Uterus (tissue), 4 donors: ENCODE data around the gene PNMA8C. TPM values are rescaled to one million over a fixed set of nuclear protein-coding genes. Genes with fewer than 3 reads are reported as not detected.

Source experiments
- DNase-seq, 2 donors: peaks; one replicate each; pipeline ENCODE4 v3.0.0-alpha.2; 2019 to 2020
- H3K27ac ChIP-seq, 2 donors: fragments of 200-600 bp; sonication (generic); 1 replicate in 1 of 2; 2 replicates in 1 of 2; pipeline ENCODE4 v1.5.1; 2016 to 2018
- H3K27me3 ChIP-seq, 2 donors: fragments of 200-600 bp; sonication (generic); one replicate each; pipeline ENCODE4 v1.5.1; 2018 to 2019; ENCODE audit warnings: control low read depth in 1 of 2
- H3K36me3 ChIP-seq, 2 donors: fragments of 200-600 bp; sonication (generic); one replicate each; pipeline ENCODE4 v1.5.1; 2019; ENCODE audit warnings: control low read depth in 1 of 2
- H3K4me1 ChIP-seq, 2 donors: fragments of 200-600 bp; sonication (generic); one replicate each; pipeline ENCODE4 v1.5.1; 2018 to 2019; ENCODE audit warnings: control low read depth in 1 of 2
- H3K4me3 ChIP-seq, 2 donors: fragments of 200-600 bp; sonication (generic); 1 replicate in 1 of 2; 2 replicates in 1 of 2; pipeline ENCODE4 v1.5.1; 2018 to 2019; ENCODE audit warnings: mild to moderate bottlenecking in 1 of 2
- H3K9me3 ChIP-seq, 2 donors: fragments of 200-600 bp; sonication (generic); one replicate each; pipeline ENCODE4 v1.5.1; 2019; ENCODE audit warnings: control low read depth in 1 of 2
- CTCF ChIP-seq, 4 experiments: fragments of 200-600 bp in 2 of 4; fragments of 450-650 bp in 2 of 4; sonication (generic) in 2 of 4; IDR thresholded peaks; one replicate each; pipeline ENCODE4 v1.5.1; 2016 to 2019; ENCODE audit warnings: antibody characterized with exemption in 4 of 4, mild to moderate bottlenecking in 2 of 4, moderate library complexity in 1 of 4
- POLR2A ChIP-seq, 2 donors: fragments of 450-650 bp; IDR thresholded peaks; one replicate each; pipeline ENCODE4 v1.6.1; 2016; ENCODE audit warnings: antibody characterized with exemption in 2 of 2, mild to moderate bottlenecking in 1 of 2, moderate library complexity in 1 of 2
- intact Hi-C: fragments of 100-400 bp; cut with DNase I; formaldehyde crosslinking; loops from one replicate; pipeline ENCODE4 v1.15.1; 2023; ENCODE audit warnings: low total_unique reads
- total RNA-seq, 4 donors: library from RNA; depleted of rRNA in 3 of 4; stranded (reverse); fragments of >200 nt in 3 of 4; gene quantifications; one replicate each; pipeline versions ENCODE4 v1.1.0 to v1.2.4, GENCODE V29; 2014 to 2023
- donor health status: DM: yes; HTN: yes; CAD: no.

PNMA8C gene
- total RNA-seq, 4 donors from 2014 or later: under 0.01 to 3.7 (median 0.73) TPM; not detected in 1

- intact Hi-C loops: no loop called here
These were observed 42.6 kb downstream of the PNMA8C start for GRCh38 chr19:46386151-46386550.

GRCh38 chr19:46385636-46386035 lies 43.1 kb downstream of the PNMA8C start:
- H3K4me3 ChIP-seq: no peak overlapping the region
- no peaks in the 10 kb centered on the region for H3K9me3 ChIP-seq
- no peaks in the 10 kb centered on the region for H3K4me1 ChIP-seq
- TF ChIP-seq POLR2A (IDR thresholded peaks at IDR 0.05) (no peak), CTCF (IDR thresholded peaks at IDR 0.05) (no peak)
- no peaks in the 10 kb centered on the region for H3K27me3 ChIP-seq
- H3K27ac ChIP-seq: no peak overlapping the region
- H3K36me3 ChIP-seq: no peaks in the 10 kb centered on the region
- intact Hi-C loops: no loop called here
- DNase-seq: no peak

More at GRCh38 chr19:46386151-46386550, 42.6 kb downstream of the PNMA8C start:
- DNase-seq: no peak
- H3K27ac ChIP-seq: no peak overlapping the region
- H3K4me3 ChIP-seq: no peak overlapping the region
- TF ChIP-seq POLR2A (IDR thresholded peaks at IDR 0.05) (no peak), CTCF (IDR thresholded peaks at IDR 0.05) (no peak)
- H3K9me3 ChIP-seq: no peaks in the 10 kb centered on the region
- no peaks in the 10 kb centered on the region for H3K27me3 ChIP-seq
- H3K36me3 ChIP-seq: no peaks in the 10 kb centered on the region
- H3K4me1 ChIP-seq: no peaks in the 10 kb centered on the region

GRCh38 chr19:46384396-46384795 lies 44.3 kb downstream of the PNMA8C start:
- no peak for DNase-seq
- no peak overlapping the region for H3K4me3 ChIP-seq
- no peaks in the 10 kb centered on the region for H3K9me3 ChIP-seq
- TF ChIP-seq CTCF (IDR thresholded peaks at IDR 0.05): no peak
- TF ChIP-seq POLR2A (IDR thresholded peaks at IDR 0.05): no peak
- H3K4me1 ChIP-seq: no peaks in the 10 kb centered on the region
- intact Hi-C loops: no loop called here
- no peak overlapping the region for H3K27ac ChIP-seq
- no peaks in the 10 kb centered on the region for H3K27me3 ChIP-seq
- H3K36me3 ChIP-seq: no peaks in the 10 kb centered on the region

GRCh38 chr19:46383846-46384245 lies 44.9 kb downstream of the PNMA8C start:
- peaks cover 0 to 2% of the 10 kb centered on the region in 2 donors for H3K4me1 ChIP-seq
- intact Hi-C loops: no loop called here
- no peak overlapping the region for H3K27ac ChIP-seq
- DNase-seq: no peak
- no peaks in the 10 kb centered on the region for H3K36me3 ChIP-seq
- no peak overlapping the region for H3K4me3 ChIP-seq
- TF ChIP-seq POLR2A (IDR thresholded peaks at IDR 0.05) (no peak), CTCF (IDR thresholded peaks at IDR 0.05) (no peak)
- no peaks in the 10 kb centered on the region for H3K9me3 ChIP-seq
- no peaks in the 10 kb centered on the region for H3K27me3 ChIP-seq

- intact Hi-C loops: no loop called here
- TF ChIP-seq POLR2A (IDR thresholded peaks at IDR 0.05) (no peak), CTCF (IDR thresholded peaks at IDR 0.05) (no peak)
- Histone ChIP-seq H3K4me3 (no peak overlapping the region), H3K36me3 (no peaks in the 10 kb centered on the region), H3K27me3 (no peaks in the 10 kb centered on the region), H3K4me1 (peaks cover 0 to 7% of the 10 kb centered on the region in 2 donors), H3K27ac (no peak overlapping the region), H3K9me3 (no peaks in the 10 kb centered on the region)
- DNase-seq: no peak
These were observed 45.4 kb downstream of the PNMA8C start for GRCh38 chr19:46383171-46383815.
